ENCODE measurements around the gene PRKCA.
A peak's percentile ranks its signal among the peaks of the same experiment; 100 is the strongest.

PRKCA gene

GRCh38 chr17:66518108-66518507, 215.7 kb downstream of the PRKCA start:
- no peak overlapping the region for H3K4me3 ChIP-seq (ENCODE audit: low read depth, low read length)
- TF ChIP-seq CTCF (IDR thresholded peaks at IDR 0.05; ENCODE audit: control insufficient read depth, extremely low read depth, insufficient read depth): no peak
- DNase-seq (ENCODE audit: low read depth): no peak

- no peak for DNase-seq (ENCODE audit: low read depth)
- no peak for TF ChIP-seq CTCF (IDR thresholded peaks at IDR 0.05; ENCODE audit: control insufficient read depth, extremely low read depth, insufficient read depth)
These were observed 216.3 kb downstream of the PRKCA start for GRCh38 chr17:66518677-66519076.

GRCh38 chr17:66519154-66519553, 216.7 kb downstream of the PRKCA start:
- TF ChIP-seq CTCF (IDR thresholded peaks at IDR 0.05; ENCODE audit: control insufficient read depth, extremely low read depth, insufficient read depth): no peak
- peak; percentile 48 for DNase-seq (ENCODE audit: low read depth)
- H3K4me3 ChIP-seq (ENCODE audit: low read depth, low read length): no peak overlapping the region

More at GRCh38 chr17:66518677-66519076, 216.3 kb downstream of the PRKCA start:
- no peak overlapping the region for H3K4me3 ChIP-seq (ENCODE audit: low read depth, low read length)

- TF ChIP-seq CTCF (IDR thresholded peaks at IDR 0.05; ENCODE audit: control insufficient read depth, extremely low read depth, insufficient read depth): no peak
- DNase-seq (ENCODE audit: low read depth): no peak
- no peak overlapping the region for H3K4me3 ChIP-seq (ENCODE audit: low read depth, low read length)
These were observed 218.6 kb downstream of the PRKCA start for GRCh38 chr17:66520999-66521398.

GRCh38 chr17:66522591-66523272, 220.3 kb downstream of the PRKCA start:
- no peak for TF ChIP-seq CTCF (IDR thresholded peaks at IDR 0.05; ENCODE audit: control insufficient read depth, extremely low read depth, insufficient read depth)
- no peak for DNase-seq (ENCODE audit: low read depth)
- H3K4me3 ChIP-seq (ENCODE audit: low read depth, low read length): no peak overlapping the region

- no peak for TF ChIP-seq CTCF (IDR thresholded peaks at IDR 0.05; ENCODE audit: control insufficient read depth, extremely low read depth, insufficient read depth)
- DNase-seq (ENCODE audit: low read depth): no peak
- H3K4me3 ChIP-seq (ENCODE audit: low read depth, low read length): no peak overlapping the region
These were observed 221.2 kb downstream of the PRKCA start for GRCh38 chr17:66523378-66524200.
